GM19238 (cell line): ENCODE results near the gene TMEM18.

Source experiments
- DNase-seq: peaks from one replicate; pipeline ENCODE4 v3.0.0; 2011; ENCODE audit warnings: low spot score; ENCODE audit not compliant: insufficient read length

TMEM18 gene

GRCh38 chr2:635687-636621 lies 41.3 kb downstream of the TMEM18 start:
- no peak for DNase-seq

- DNase-seq = no peak
These were observed 42.4 kb downstream of the TMEM18 start for GRCh38 chr2:634636-635388.

GRCh38 chr2:634041-634440 lies 43.2 kb downstream of the TMEM18 start:
- DNase-seq = no peak

GRCh38 chr2:633371-633770 lies 43.8 kb downstream of the TMEM18 start:
- no peak for DNase-seq

GRCh38 chr2:632471-632870 lies 44.7 kb downstream of the TMEM18 start:
- no peak for DNase-seq

- DNase-seq = no peak
These were observed 45.5 kb downstream of the TMEM18 start for GRCh38 chr2:631741-632140.

- DNase-seq = no peak
These were observed 46.5 kb downstream of the TMEM18 start for GRCh38 chr2:630451-631320.

GRCh38 chr2:629961-630360 lies 47.2 kb downstream of the TMEM18 start:
- no peak for DNase-seq

- DNase-seq = no peak
These were observed 48.6 kb downstream of the TMEM18 start for GRCh38 chr2:628651-629050.

GRCh38 chr2:627926-628560 lies 49.2 kb downstream of the TMEM18 start:
- no peak for DNase-seq

GRCh38 chr2:627340-627709 lies 49.9 kb downstream of the TMEM18 start:
- DNase-seq = no peak

- DNase-seq = no peak
These were observed 50.5 kb downstream of the TMEM18 start for GRCh38 chr2:626491-627339.

- no peak for DNase-seq
These were observed 51.5 kb downstream of the TMEM18 start for GRCh38 chr2:625415-626333.

GRCh38 chr2:624551-625347 lies 52.5 kb downstream of the TMEM18 start:
- DNase-seq = no peak

- DNase-seq = no peak
These were observed 53.1 kb downstream of the TMEM18 start for GRCh38 chr2:624096-624495.

GRCh38 chr2:623130-623922 lies 53.9 kb downstream of the TMEM18 start:
- no peak for DNase-seq

- DNase-seq = no peak
These were observed 54.8 kb downstream of the TMEM18 start for GRCh38 chr2:622357-622756.
